Stimulated activated memory B cell treated with anti-CD40 and anti-IgM and Interleukin-4, amounts not matched to agents 10 μg/mL and 1 μg/mL and 100 μg/mL, for 72 hours (primary cell): ENCODE results near the gene FHIT.
"Not testable (repeated sequence)": the region's sequence is repeated elsewhere in the genome, so short reads cannot be mapped to it uniquely, and the experiment has no call there.

ENCODE experiments used
- ATAC-seq: fragments of 150-1000 bp; cut with Tn5 transposase; 2 replicates; pipeline ENCODE4 v1.10.0; 2021
- H3K27ac Mint-ChIP-seq: one replicate; pipeline ENCODE4 v1.8.0; 2022; ENCODE audit warnings: mild to moderate bottlenecking, mixed read lengths
- H3K27me3 Mint-ChIP-seq: one replicate; pipeline ENCODE4 v1.8.0; 2022; ENCODE audit warnings: mixed read lengths
- H3K36me3 Mint-ChIP-seq: one replicate; pipeline ENCODE4 v1.8.0; 2022; ENCODE audit warnings: mixed read lengths
- H3K4me1 Mint-ChIP-seq: one replicate; pipeline ENCODE4 v1.8.0; 2022; ENCODE audit warnings: mixed read lengths
- H3K4me3 Mint-ChIP-seq: one replicate; pipeline ENCODE4 v1.8.0; 2022; ENCODE audit warnings: mild to moderate bottlenecking, moderate library complexity, mixed read lengths
- H3K9me3 Mint-ChIP-seq: one replicate; pipeline ENCODE4 v1.8.0; 2022; ENCODE audit warnings: mixed read lengths

Gene FHIT

GRCh38 chr3:60557122-60557521, 694.1 kb downstream of the FHIT start:
- Mint-ChIP-seq H3K27me3 (peaks cover 7% of the 10 kb centered on the region), H3K4me3 (no peak overlapping the region), H3K36me3 (no peaks in the 10 kb centered on the region), H3K9me3 (no peaks in the 10 kb centered on the region), H3K27ac (no peak overlapping the region), H3K4me1 (peaks cover 18% of the 10 kb centered on the region)
- ATAC-seq: no peak

GRCh38 chr3:60555686-60556354, 695.4 kb downstream of the FHIT start:
- H3K9me3 Mint-ChIP-seq: peaks cover 6% of the 10 kb centered on the region
- peaks cover 18% of the 10 kb centered on the region for H3K4me1 Mint-ChIP-seq
- no peaks in the 10 kb centered on the region for H3K36me3 Mint-ChIP-seq
- no peak overlapping the region for H3K4me3 Mint-ChIP-seq
- ATAC-seq: peak; percentile 84
- no peak overlapping the region for H3K27ac Mint-ChIP-seq
- peaks cover 7% of the 10 kb centered on the region for H3K27me3 Mint-ChIP-seq

GRCh38 chr3:60553144-60553543, 698.1 kb downstream of the FHIT start:
- peaks cover 18% of the 10 kb centered on the region for H3K4me1 Mint-ChIP-seq
- H3K4me3 Mint-ChIP-seq: no peak overlapping the region
- H3K9me3 Mint-ChIP-seq: peaks cover 6% of the 10 kb centered on the region
- ATAC-seq: no peak
- H3K36me3 Mint-ChIP-seq: no peaks in the 10 kb centered on the region
- no peak overlapping the region for H3K27ac Mint-ChIP-seq
- H3K27me3 Mint-ChIP-seq: no peaks in the 10 kb centered on the region

GRCh38 chr3:60552581-60552980, 698.7 kb downstream of the FHIT start:
- no peaks in the 10 kb centered on the region for H3K27me3 Mint-ChIP-seq

GRCh38 chr3:60551455-60552209, 699.6 kb downstream of the FHIT start:
- peak; percentile 10 for ATAC-seq
- Mint-ChIP-seq H3K27me3 (no peaks in the 10 kb centered on the region), H3K4me3 (no peak overlapping the region), H3K4me1 (peaks cover 17% of the 10 kb centered on the region), H3K27ac (peak overlapping the region; percentile 1), H3K9me3 (peaks cover 6% of the 10 kb centered on the region), H3K36me3 (no peaks in the 10 kb centered on the region)

More at GRCh38 chr3:60552581-60552980, 698.7 kb downstream of the FHIT start:
- no peak overlapping the region for H3K4me3 Mint-ChIP-seq
- H3K9me3 Mint-ChIP-seq: peaks cover 6% of the 10 kb centered on the region
- no peaks in the 10 kb centered on the region for H3K36me3 Mint-ChIP-seq
- no peak for ATAC-seq
- no peak overlapping the region for H3K27ac Mint-ChIP-seq
- peaks cover 18% of the 10 kb centered on the region for H3K4me1 Mint-ChIP-seq

DNA sequence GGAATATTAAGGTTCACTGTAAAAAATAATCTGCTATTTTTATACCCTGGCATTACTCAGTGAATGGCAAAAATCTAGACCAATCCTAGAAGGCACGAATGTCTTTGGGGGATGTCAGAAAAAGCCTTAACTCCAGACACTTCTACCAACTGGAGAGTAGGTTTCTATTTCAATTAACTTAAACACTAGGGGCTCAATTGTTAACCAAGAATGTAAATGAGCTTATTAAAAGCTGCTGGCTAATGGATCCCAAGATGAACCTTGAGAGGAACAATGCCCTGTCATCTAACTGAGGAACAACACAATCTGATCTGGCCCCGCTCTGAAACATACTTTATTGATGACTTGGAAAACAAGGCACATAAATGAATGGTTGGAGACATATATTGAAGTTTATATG, 701.4 kb downstream of the FHIT start:
- ATAC-seq: no peak

DNA sequence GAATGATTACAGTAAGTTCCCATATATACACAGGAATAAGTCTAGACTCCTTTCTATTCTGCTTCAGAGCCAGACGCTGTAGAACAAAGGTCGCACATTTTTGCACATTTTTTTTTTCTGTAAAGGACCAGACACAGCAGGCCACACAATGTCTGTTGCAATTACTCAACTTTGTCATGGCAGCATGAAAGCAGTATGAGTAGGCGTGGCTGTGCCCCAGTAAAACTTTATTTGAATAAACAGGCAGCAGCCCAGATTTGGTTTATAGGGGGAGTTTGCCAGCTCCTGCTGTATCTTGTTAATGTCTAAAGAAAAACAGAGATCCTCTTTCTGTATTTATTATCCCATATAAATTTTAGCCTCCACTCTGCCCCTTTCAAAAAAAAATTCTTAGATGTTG, 708.3 kb downstream of the FHIT start:
- Mint-ChIP-seq H3K27me3 (no peaks in the 10 kb centered on the region), H3K4me1 (peaks cover 10% of the 10 kb centered on the region), H3K9me3 (peaks cover 5% of the 10 kb centered on the region), H3K4me3 (no peak overlapping the region), H3K36me3 (no peaks in the 10 kb centered on the region), H3K27ac (no peak overlapping the region)
- no peak for ATAC-seq

More for the DNA sequence above, 701.4 kb downstream of the FHIT start:
- H3K4me1 Mint-ChIP-seq: peaks cover 10% of the 10 kb centered on the region
- H3K36me3 Mint-ChIP-seq: no peaks in the 10 kb centered on the region
- no peak overlapping the region for H3K27ac Mint-ChIP-seq
- no peaks in the 10 kb centered on the region for H3K27me3 Mint-ChIP-seq
- no peak overlapping the region for H3K4me3 Mint-ChIP-seq
- peaks cover 6% of the 10 kb centered on the region for H3K9me3 Mint-ChIP-seq

- ATAC-seq, H3K27ac Mint-ChIP-seq, H3K4me1 Mint-ChIP-seq, H3K4me3 Mint-ChIP-seq, H3K36me3 Mint-ChIP-seq, H3K9me3 Mint-ChIP-seq, H3K27me3 Mint-ChIP-seq: not testable (repeated sequence)
These were observed 711.9 kb downstream of the FHIT start for GRCh38 chr3:60539394-60539793.

DNA sequence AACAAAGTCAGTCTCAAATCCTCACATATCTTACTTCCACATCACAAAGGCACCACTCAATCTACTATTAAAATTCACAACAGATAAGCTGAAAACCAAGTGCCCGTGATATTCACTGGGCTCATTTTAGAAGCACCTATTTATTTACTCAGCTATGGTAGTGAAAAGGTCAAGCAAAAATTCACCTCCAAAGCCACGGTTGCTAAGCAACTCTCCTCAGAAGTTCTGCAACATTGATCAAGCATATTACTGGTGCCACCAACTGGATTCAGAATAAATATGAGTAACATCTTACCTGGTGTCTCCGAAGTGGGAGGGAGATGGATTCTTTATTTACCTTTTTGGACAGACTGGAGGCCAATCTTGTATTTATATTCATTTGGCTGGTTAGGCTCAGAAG, 714.8 kb downstream of the FHIT start:
- H3K27me3 Mint-ChIP-seq: no peaks in the 10 kb centered on the region
- ATAC-seq: peak; percentile 43
- H3K27ac Mint-ChIP-seq: no peak overlapping the region
- H3K9me3 Mint-ChIP-seq: no peaks in the 10 kb centered on the region
- no peaks in the 10 kb centered on the region for H3K36me3 Mint-ChIP-seq
- no peaks in the 10 kb centered on the region for H3K4me1 Mint-ChIP-seq
- H3K4me3 Mint-ChIP-seq: no peak overlapping the region

- H3K27me3 Mint-ChIP-seq: no peaks in the 10 kb centered on the region
- H3K9me3 Mint-ChIP-seq: no peaks in the 10 kb centered on the region
- peaks cover 7% of the 10 kb centered on the region for H3K4me1 Mint-ChIP-seq
- ATAC-seq: no peak
- no peak overlapping the region for H3K27ac Mint-ChIP-seq
- H3K36me3 Mint-ChIP-seq: no peaks in the 10 kb centered on the region
- H3K4me3 Mint-ChIP-seq: no peak overlapping the region
These were observed 719.5 kb downstream of the FHIT start for GRCh38 chr3:60531759-60532158.

- Mint-ChIP-seq H3K9me3 (no peaks in the 10 kb centered on the region), H3K36me3 (no peaks in the 10 kb centered on the region), H3K27ac (no peak overlapping the region), H3K4me1 (peaks cover 7% of the 10 kb centered on the region), H3K27me3 (no peaks in the 10 kb centered on the region), H3K4me3 (no peak overlapping the region)
- peak; percentile 69 for ATAC-seq
These were observed 722.6 kb downstream of the FHIT start for GRCh38 chr3:60528651-60529050.

GRCh38 chr3:60523536-60523935, 727.7 kb downstream of the FHIT start:
- no peak for ATAC-seq
- Mint-ChIP-seq H3K27ac (no peak overlapping the region), H3K36me3 (no peaks in the 10 kb centered on the region), H3K4me3 (no peak overlapping the region), H3K27me3 (no peaks in the 10 kb centered on the region), H3K9me3 (no peaks in the 10 kb centered on the region), H3K4me1 (peaks cover 3% of the 10 kb centered on the region)

GRCh38 chr3:60517134-60517533, 734.1 kb downstream of the FHIT start:
- no peaks in the 10 kb centered on the region for H3K4me1 Mint-ChIP-seq
- no peaks in the 10 kb centered on the region for H3K27me3 Mint-ChIP-seq
- no peaks in the 10 kb centered on the region for H3K9me3 Mint-ChIP-seq
- no peak for ATAC-seq
- no peaks in the 10 kb centered on the region for H3K36me3 Mint-ChIP-seq
- H3K27ac Mint-ChIP-seq: no peak overlapping the region
- H3K4me3 Mint-ChIP-seq: no peak overlapping the region

GRCh38 chr3:60514866-60515265, 736.4 kb downstream of the FHIT start:
- no peaks in the 10 kb centered on the region for H3K4me1 Mint-ChIP-seq
- peak; percentile 38 for ATAC-seq
- no peak overlapping the region for H3K4me3 Mint-ChIP-seq
- H3K36me3 Mint-ChIP-seq: no peaks in the 10 kb centered on the region
- H3K27ac Mint-ChIP-seq: no peak overlapping the region
- no peaks in the 10 kb centered on the region for H3K27me3 Mint-ChIP-seq
- no peaks in the 10 kb centered on the region for H3K9me3 Mint-ChIP-seq

- H3K36me3 Mint-ChIP-seq: no peaks in the 10 kb centered on the region
These were observed 737.1 kb downstream of the FHIT start for GRCh38 chr3:60514085-60514649.

GRCh38 chr3:60513241-60513640, 738.0 kb downstream of the FHIT start:
- no peak overlapping the region for H3K4me3 Mint-ChIP-seq
- H3K27me3 Mint-ChIP-seq: no peaks in the 10 kb centered on the region
- no peak overlapping the region for H3K27ac Mint-ChIP-seq
- no peaks in the 10 kb centered on the region for H3K36me3 Mint-ChIP-seq
- H3K9me3 Mint-ChIP-seq: peaks cover 2% of the 10 kb centered on the region
- H3K4me1 Mint-ChIP-seq: no peaks in the 10 kb centered on the region
- no peak for ATAC-seq

More at GRCh38 chr3:60514085-60514649, 737.1 kb downstream of the FHIT start:
- no peaks in the 10 kb centered on the region for H3K9me3 Mint-ChIP-seq
- H3K4me1 Mint-ChIP-seq: no peaks in the 10 kb centered on the region
- H3K27me3 Mint-ChIP-seq: no peaks in the 10 kb centered on the region
- no peak overlapping the region for H3K27ac Mint-ChIP-seq
- peak; percentile 20 for ATAC-seq
- H3K4me3 Mint-ChIP-seq: no peak overlapping the region
